HG02571 (cell line): ENCODE results near the gene SULF2.
"Not testable (repeated sequence)": the region's sequence is repeated elsewhere in the genome, so short reads cannot be mapped to it uniquely, and the experiment has no call there.

Experiments used
- ATAC-seq: cut with Tn5 transposase; IDR thresholded peaks from one replicate; pipeline ENCODE4 v1.9.1; 2021; ENCODE audit warnings: mild to moderate bottlenecking, moderate library complexity; ENCODE audit not compliant: unreplicated experiment

SULF2 gene

GRCh38 chr20:47805951-47806350 is 20.7 kb upstream of the SULF2 start:
- no peak for ATAC-seq

GRCh38 chr20:47804972-47805371 is 19.7 kb upstream of the SULF2 start:
- not testable (repeated sequence) for ATAC-seq

- ATAC-seq: not testable (repeated sequence)
Measured at GRCh38 chr20:47804224-47804825, 19.0 kb upstream of the SULF2 start.

- no peak for ATAC-seq
Measured at GRCh38 chr20:47802975-47803374, 17.7 kb upstream of the SULF2 start.

GRCh38 chr20:47802226-47802920 is 17.1 kb upstream of the SULF2 start:
- no peak for ATAC-seq

GRCh38 chr20:47801759-47802158 is 16.5 kb upstream of the SULF2 start:
- no peak for ATAC-seq

- no peak for ATAC-seq
Measured at GRCh38 chr20:47801079-47801478, 15.8 kb upstream of the SULF2 start.

GRCh38 chr20:47800623-47801022 is 15.3 kb upstream of the SULF2 start:
- no peak for ATAC-seq

- no peak for ATAC-seq
Measured at GRCh38 chr20:47799116-47799715, 13.9 kb upstream of the SULF2 start.

- ATAC-seq: no peak
Measured at GRCh38 chr20:47796971-47797370, 11.7 kb upstream of the SULF2 start.

GRCh38 chr20:47795214-47795907 is 10.1 kb upstream of the SULF2 start:
- no peak for ATAC-seq

GRCh38 chr20:47794264-47794663 is 9.0 kb upstream of the SULF2 start:
- not testable (repeated sequence) for ATAC-seq

- no peak for ATAC-seq
Measured at GRCh38 chr20:47792021-47792618, 6.8 kb upstream of the SULF2 start.

GRCh38 chr20:47791084-47791599 is 5.9 kb upstream of the SULF2 start:
- no peak for ATAC-seq

GRCh38 chr20:47790580-47790965 is 5.3 kb upstream of the SULF2 start:
- no peak for ATAC-seq

- ATAC-seq: no peak
Measured at GRCh38 chr20:47789764-47790579, 4.7 kb upstream of the SULF2 start.

GRCh38 chr20:47789081-47789763 is 3.9 kb upstream of the SULF2 start:
- ATAC-seq: no peak

GRCh38 chr20:47788741-47789080 is 3.4 kb upstream of the SULF2 start:
- ATAC-seq: no peak

- ATAC-seq: no peak
Measured at GRCh38 chr20:47786765-47787107, 1.5 kb upstream of the SULF2 start.
